HFFc6 (cell line): ENCODE data around the gene ERG28. TPM values are rescaled to one million over a fixed set of nuclear protein-coding genes. Genes with fewer than 3 reads are reported as not detected.

Experiments used
- DNase-seq: peaks from one replicate; pipeline ENCODE4 v3.0.0-alpha.2; 2018
- H3K27ac Mint-ChIP-seq: 2 replicates; pipeline ENCODE4 v1.8.0; 2020; ENCODE audit warnings: mild to moderate bottlenecking, mixed read lengths
- H3K27me3 Mint-ChIP-seq: 2 replicates; pipeline ENCODE4 v1.8.0; 2021; ENCODE audit warnings: mild to moderate bottlenecking, moderate library complexity, mixed read lengths; ENCODE audit not compliant: insufficient read depth
- H3K36me3 Mint-ChIP-seq: 2 replicates; pipeline ENCODE4 v1.8.0; 2021; ENCODE audit warnings: low read depth, mixed read lengths
- H3K4me1 Mint-ChIP-seq: 2 replicates; pipeline ENCODE4 v1.8.0; 2020; ENCODE audit warnings: low read depth, mixed read lengths
- H3K4me3 Mint-ChIP-seq: 2 replicates; pipeline ENCODE4 v1.8.0; 2020; ENCODE audit warnings: mild to moderate bottlenecking, moderate library complexity, mixed read lengths
- H3K9me3 Mint-ChIP-seq: 2 replicates; pipeline ENCODE4 v1.8.0; 2020; ENCODE audit warnings: mild to moderate bottlenecking, mixed read lengths
- CTCF ChIP-seq: fragments of 200-600 bp; sonication (generic); IDR thresholded peaks from 2 replicates; pipeline ENCODE4 v1.5.0; 2021; ENCODE audit warnings: antibody characterized with exemption, mild to moderate bottlenecking
- long read RNA-seq: library from polyadenylated mRNA; unstranded; transcript quantifications from one replicate; pipeline ENCODE4 v2.0.0, GENCODE V29; 2019
- total RNA-seq, 6 experiments: library from RNA; stranded (reverse); fragmentation: NEBNext Ultra II Directional; extraction: Animal tissue kit (Norgen Biotek cat#: 25700); gene quantifications; 2 replicates in 1 of 6; 3 replicates in 5 of 6; pipeline ENCODE4 v1.2.3, GENCODE V29; 2021

Gene ERG28
- 10 to 100 TPM; 14.1 to 18.2 (median 15.6) TPM for total RNA-seq
- long read RNA-seq, transcript ERG28-201 (5 exons, 2,633 nt), result major isoform, 44 of 56 reads
- long read RNA-seq, partial matches to known transcripts, result 3 of 56 reads
- long read RNA-seq, other reads (novel, unspliced or antisense), result 9 of 56 reads

DNA sequence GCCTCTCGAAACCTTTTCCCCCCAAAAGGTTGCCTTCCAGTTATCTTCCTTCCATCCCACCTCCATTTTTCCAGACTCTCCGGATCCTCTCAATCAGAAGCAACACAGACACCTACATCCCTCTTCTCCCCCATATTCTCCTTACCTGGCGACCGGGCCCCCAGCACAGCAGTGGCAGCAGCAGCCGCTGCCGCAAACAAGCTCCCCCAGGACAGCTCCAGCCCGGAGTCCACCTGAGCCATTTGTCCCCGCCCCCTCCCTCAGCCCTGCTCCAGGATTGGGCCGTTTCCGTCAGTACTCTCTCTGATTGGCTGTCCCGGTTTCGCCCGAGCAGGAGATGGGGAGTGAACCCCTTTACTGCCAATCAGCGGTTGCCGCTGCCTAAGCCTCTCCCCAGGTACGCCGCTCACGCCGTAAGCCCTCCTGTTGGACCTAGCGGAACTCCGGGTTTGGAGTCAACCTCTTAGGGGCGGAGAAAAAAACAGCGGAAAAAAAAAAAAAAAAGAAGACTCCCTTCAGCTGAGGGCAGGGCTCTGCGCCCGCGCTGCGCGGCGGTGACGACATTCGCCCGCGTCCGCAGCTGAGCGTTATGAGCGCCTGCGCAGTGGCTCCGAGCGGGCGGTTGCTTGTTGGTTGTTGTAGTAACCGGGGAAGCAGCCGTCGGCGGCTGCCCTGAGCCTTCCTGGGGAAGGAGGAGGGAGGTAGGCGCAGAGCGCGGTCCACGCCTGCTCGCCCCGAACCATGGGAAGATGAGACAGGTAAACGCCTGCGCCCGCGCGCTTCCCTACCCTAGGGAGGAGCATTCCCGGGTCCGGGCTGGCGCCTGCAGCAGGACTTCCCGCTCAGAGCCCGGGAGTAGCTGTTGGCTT is at the start of gene ERG28, which contains the start of gene TTLL5:
Gene ERG28 (minus strand): TSS at position 247 of the 869 bp plus-strand sequence. CDS start 3,374 bp downstream, outside the sequence.
Gene TTLL5 (plus strand): TSS at position 617 of the 869 bp plus-strand sequence. CDS start 1,904 bp downstream, outside the sequence.
- Mint-ChIP-seq H3K27me3 (peaks cover 2% of the 10 kb centered on the region; the same call in 1 of the 2 replicates), H3K4me3 (peak within 1 kb of the TSS; percentile 99), H3K4me1 (peaks cover 26% of the 10 kb centered on the region), H3K27ac (peak within 1 kb of the TSS; percentile 92), H3K36me3 (no peaks in the 10 kb centered on the region), H3K9me3 (no peaks in the 10 kb centered on the region)
- no peak for TF ChIP-seq CTCF
- DNase-seq, result peak; percentile 98

- peaks cover 20% of the 10 kb centered on the region for H3K4me1 Mint-ChIP-seq
- H3K9me3 Mint-ChIP-seq, result no peaks in the 10 kb centered on the region
- H3K27me3 Mint-ChIP-seq, result no peaks in the 10 kb centered on the region
- peak; percentile 76 for DNase-seq
- no peak overlapping the region for H3K27ac Mint-ChIP-seq
- H3K4me3 Mint-ChIP-seq, result no peak overlapping the region
- TF ChIP-seq CTCF, result peak; percentile 90
- H3K36me3 Mint-ChIP-seq, result no peaks in the 10 kb centered on the region
Measured at GRCh38 chr14:75709207-75709812, 48.6 kb upstream of the ERG28 start.

GRCh38 chr14:75705014-75705413 is 44.3 kb upstream of the ERG28 start:
- no peak for TF ChIP-seq CTCF
- Mint-ChIP-seq H3K36me3 (0 out of 2 replicates have a peak, but pooled peaks cover 6% of the 10 kb centered on the region), H3K27me3 (no peaks in the 10 kb centered on the region), H3K9me3 (no peaks in the 10 kb centered on the region), H3K4me1 (no peaks in the 10 kb centered on the region), H3K4me3 (no peak overlapping the region), H3K27ac (no peak overlapping the region)
- DNase-seq, result no peak

- no peak for DNase-seq
- H3K4me1 Mint-ChIP-seq, result no peaks in the 10 kb centered on the region
- H3K27ac Mint-ChIP-seq, result no peak overlapping the region
- H3K36me3 Mint-ChIP-seq, result 0 out of 2 replicates have a peak, but pooled peaks cover 6% of the 10 kb centered on the region
- no peak for TF ChIP-seq CTCF
- no peaks in the 10 kb centered on the region for H3K27me3 Mint-ChIP-seq
- H3K4me3 Mint-ChIP-seq, result no peak overlapping the region
- no peaks in the 10 kb centered on the region for H3K9me3 Mint-ChIP-seq
Measured at GRCh38 chr14:75703467-75703866, 42.8 kb upstream of the ERG28 start.

- H3K27me3 Mint-ChIP-seq, result no peaks in the 10 kb centered on the region
- H3K9me3 Mint-ChIP-seq, result no peaks in the 10 kb centered on the region
- DNase-seq, result no peak
- H3K4me1 Mint-ChIP-seq, result no peaks in the 10 kb centered on the region
- no peak overlapping the region for H3K27ac Mint-ChIP-seq
- H3K4me3 Mint-ChIP-seq, result no peak overlapping the region
- TF ChIP-seq CTCF, result no peak
- 0 out of 2 replicates have a peak, but pooled peaks cover 6% of the 10 kb centered on the region for H3K36me3 Mint-ChIP-seq
Measured at GRCh38 chr14:75702616-75703261, 42.1 kb upstream of the ERG28 start.
